Measurements from ENCODE around the gene SPNS2. TPM values are rescaled to one million over a fixed set of nuclear protein-coding genes. Genes with fewer than 3 reads are reported as not detected.
A peak's percentile ranks its signal among the peaks of the same experiment; 100 is the strongest.

SPNS2 gene
- polyA plus RNA-seq, 10 donors, result 4.1 to 10.2 (median 7.1) TPM

- no peak for DNase-seq
Observed at GRCh38 chr17:4520060-4520893, 21.6 kb downstream of the SPNS2 start.

GRCh38 chr17:4520894-4521600, 22.4 kb downstream of the SPNS2 start:
- DNase-seq, result no peak

- DNase-seq, result no peak
Observed at GRCh38 chr17:4522661-4523060, 24.0 kb downstream of the SPNS2 start.

GRCh38 chr17:4523946-4524345, 25.3 kb downstream of the SPNS2 start:
- no peak for DNase-seq

GRCh38 chr17:4525691-4526397, 27.2 kb downstream of the SPNS2 start:
- DNase-seq, result no peak

GRCh38 chr17:4527134-4527533, 28.5 kb downstream of the SPNS2 start:
- DNase-seq, result no peak

GRCh38 chr17:4527566-4528125, 29.0 kb downstream of the SPNS2 start:
- no peak for DNase-seq

- no peak for DNase-seq
Observed at GRCh38 chr17:4529533-4530152, 31.0 kb downstream of the SPNS2 start.

- no peak for DNase-seq
Observed at GRCh38 chr17:4530799-4531730, 32.4 kb downstream of the SPNS2 start.

- no peak for DNase-seq
Observed at GRCh38 chr17:4531988-4532736, 33.5 kb downstream of the SPNS2 start.

- DNase-seq, result no peak
Observed at GRCh38 chr17:4532860-4533522, 34.3 kb downstream of the SPNS2 start.

- no peak for DNase-seq
Observed at GRCh38 chr17:4533523-4534504, 35.1 kb downstream of the SPNS2 start.

GRCh38 chr17:4534515-4534914, 35.8 kb downstream of the SPNS2 start:
- no peak for DNase-seq

GRCh38 chr17:4534928-4535666, 36.4 kb downstream of the SPNS2 start:
- no peak for DNase-seq

- DNase-seq, result no peak
Observed at GRCh38 chr17:4535667-4536258, 37.1 kb downstream of the SPNS2 start.

- peak in 1 of 3 donors; percentile 69 for DNase-seq
Observed at GRCh38 chr17:4536259-4536741, 37.6 kb downstream of the SPNS2 start.
